Activated CD8-positive, alpha-beta memory T cell treated with anti-CD3 and anti-CD28 coated beads for 4 hours (primary cell): ENCODE measurements around the gene AFM.

ENCODE experiments used
- DNase-seq, 2 donors: peaks; one replicate each; pipeline ENCODE4 v3.0.0-alpha.2; 2020; ENCODE audit warnings: low read depth in 2 of 2

The AFM gene, protein sequence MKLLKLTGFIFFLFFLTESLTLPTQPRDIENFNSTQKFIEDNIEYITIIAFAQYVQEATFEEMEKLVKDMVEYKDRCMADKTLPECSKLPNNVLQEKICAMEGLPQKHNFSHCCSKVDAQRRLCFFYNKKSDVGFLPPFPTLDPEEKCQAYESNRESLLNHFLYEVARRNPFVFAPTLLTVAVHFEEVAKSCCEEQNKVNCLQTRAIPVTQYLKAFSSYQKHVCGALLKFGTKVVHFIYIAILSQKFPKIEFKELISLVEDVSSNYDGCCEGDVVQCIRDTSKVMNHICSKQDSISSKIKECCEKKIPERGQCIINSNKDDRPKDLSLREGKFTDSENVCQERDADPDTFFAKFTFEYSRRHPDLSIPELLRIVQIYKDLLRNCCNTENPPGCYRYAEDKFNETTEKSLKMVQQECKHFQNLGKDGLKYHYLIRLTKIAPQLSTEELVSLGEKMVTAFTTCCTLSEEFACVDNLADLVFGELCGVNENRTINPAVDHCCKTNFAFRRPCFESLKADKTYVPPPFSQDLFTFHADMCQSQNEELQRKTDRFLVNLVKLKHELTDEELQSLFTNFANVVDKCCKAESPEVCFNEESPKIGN

DNA sequence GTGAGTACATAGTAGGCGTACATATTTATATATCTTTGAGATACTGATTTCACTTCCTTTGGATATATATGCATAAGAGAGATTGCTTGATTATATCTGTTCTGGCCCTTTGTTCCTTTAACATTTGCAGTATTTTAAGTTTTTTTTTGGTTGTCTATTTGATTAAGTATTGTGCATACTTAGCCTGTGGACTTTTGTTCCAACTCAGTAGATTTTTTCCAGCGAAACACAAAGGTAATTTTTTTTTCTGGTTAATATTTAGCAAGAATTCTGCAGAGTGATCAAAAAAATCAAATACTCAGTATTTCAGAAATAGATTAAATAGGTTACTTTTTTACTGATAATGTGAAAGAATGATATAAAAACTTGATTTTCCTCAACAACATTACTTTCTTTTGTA lies at the start of gene AFM:
Gene AFM (plus strand): TSS at position 388 of the 400 bp plus-strand sequence. CDS start 31 bp downstream, outside the sequence.
- DNase-seq: no peak

DNA sequence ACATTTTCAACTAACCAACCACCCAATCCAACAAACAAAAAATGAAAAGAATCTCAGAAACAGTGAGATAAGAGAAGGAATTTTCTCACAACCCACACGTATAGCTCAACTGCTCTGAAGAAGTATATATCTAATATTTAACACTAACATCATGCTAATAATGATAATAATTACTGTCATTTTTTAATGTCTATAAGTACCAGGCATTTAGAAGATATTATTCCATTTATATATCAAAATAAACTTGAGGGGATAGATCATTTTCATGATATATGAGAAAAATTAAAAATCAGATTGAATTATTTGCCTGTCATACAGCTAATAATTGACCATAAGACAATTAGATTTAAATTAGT lies 49.8 kb upstream of the AFM start:
- no peak for DNase-seq

DNA sequence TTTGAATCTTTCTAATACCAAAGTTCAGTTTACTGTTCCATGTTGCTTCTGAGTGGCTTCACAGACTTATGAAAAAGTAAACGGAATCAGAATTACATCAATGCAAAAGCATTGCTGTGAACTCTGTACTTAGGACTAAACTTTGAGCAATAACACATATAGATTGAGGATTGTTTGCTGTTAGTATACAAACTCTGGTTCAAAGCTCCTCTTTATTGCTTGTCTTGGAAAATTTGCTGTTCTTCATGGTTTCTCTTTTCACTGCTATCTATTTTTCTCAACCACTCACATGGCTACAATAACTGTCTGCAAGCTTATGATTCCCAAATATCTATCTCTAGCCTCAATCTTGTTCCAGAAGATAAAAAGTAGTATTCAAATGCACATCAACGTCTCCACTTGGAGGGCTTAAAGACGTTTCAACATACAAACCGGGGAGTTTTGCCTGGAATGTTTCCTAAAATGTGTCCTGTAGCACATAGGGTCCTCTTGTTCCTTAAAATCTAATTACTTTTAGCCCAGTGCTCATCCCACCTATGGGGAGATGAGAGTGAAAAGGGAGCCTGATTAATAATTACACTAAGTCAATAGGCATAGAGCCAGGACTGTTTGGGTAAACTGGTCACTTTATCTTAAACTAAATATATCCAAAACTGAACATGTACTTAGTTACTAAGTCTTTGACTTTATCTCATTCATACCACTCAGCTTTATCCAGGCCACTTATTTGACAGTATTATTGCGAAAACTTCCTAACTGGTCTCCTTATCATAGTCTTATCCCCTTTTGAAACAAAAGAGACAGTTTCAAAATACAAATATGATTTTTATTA lies 49.2 kb upstream of the AFM start:
- DNase-seq: no peak

DNA sequence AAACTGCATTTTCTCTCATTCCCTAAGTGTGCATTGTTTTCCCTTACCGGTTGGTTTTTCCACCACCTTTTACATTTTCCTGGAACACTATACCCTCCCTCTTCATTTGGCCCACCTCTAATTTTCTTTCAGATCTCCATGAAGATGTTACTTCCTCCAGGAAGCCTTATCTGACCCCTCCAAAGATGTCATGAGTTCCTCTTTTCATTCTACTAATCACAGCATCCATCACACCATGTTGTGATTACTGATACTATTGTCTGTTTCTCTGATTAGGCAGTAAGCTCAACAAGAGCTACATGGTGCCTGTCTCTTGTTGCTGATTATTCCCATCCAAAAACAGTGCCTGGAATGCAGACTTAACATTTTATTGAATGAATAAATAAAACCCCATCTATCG lies 48.4 kb upstream of the AFM start:
- no peak for DNase-seq

DNA sequence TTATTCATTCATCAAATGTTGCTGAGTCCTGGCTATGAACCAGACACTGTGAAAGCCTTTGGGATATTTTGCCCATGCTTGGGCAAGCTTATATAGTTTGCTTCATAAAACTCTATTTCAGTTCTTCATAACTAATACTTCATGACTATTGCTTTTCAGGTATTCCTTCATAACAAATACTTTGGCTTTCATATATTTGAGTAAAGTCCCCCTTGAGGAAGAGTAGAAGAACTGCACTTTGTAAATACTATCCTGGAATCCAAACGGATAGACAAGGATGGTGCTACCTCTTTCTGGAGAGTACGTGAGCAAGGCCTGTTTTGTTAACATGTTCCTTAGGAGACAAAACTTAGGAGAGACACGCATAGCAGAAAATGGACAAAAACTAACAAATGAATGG lies 47.2 kb upstream of the AFM start:
- DNase-seq: no peak

DNA sequence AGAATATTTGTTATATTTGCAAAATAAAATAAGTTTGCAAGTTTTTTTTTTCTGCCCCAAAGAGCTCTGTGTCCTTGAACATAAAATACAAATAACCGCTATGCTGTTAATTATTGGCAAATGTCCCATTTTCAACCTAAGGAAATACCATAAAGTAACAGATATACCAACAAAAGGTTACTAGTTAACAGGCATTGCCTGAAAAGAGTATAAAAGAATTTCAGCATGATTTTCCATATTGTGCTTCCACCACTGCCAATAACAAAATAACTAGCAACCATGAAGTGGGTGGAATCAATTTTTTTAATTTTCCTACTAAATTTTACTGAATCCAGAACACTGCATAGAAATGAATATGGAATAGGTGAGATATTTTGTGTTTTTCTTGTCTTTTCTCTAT lies 45.6 kb upstream of the AFM start, which contains the start of gene AFP:
Gene AFP (plus strand): TSS at position 238 of the 400 bp plus-strand sequence. CDS start 42 bp downstream, at position 280.
- no peak for DNase-seq

DNA sequence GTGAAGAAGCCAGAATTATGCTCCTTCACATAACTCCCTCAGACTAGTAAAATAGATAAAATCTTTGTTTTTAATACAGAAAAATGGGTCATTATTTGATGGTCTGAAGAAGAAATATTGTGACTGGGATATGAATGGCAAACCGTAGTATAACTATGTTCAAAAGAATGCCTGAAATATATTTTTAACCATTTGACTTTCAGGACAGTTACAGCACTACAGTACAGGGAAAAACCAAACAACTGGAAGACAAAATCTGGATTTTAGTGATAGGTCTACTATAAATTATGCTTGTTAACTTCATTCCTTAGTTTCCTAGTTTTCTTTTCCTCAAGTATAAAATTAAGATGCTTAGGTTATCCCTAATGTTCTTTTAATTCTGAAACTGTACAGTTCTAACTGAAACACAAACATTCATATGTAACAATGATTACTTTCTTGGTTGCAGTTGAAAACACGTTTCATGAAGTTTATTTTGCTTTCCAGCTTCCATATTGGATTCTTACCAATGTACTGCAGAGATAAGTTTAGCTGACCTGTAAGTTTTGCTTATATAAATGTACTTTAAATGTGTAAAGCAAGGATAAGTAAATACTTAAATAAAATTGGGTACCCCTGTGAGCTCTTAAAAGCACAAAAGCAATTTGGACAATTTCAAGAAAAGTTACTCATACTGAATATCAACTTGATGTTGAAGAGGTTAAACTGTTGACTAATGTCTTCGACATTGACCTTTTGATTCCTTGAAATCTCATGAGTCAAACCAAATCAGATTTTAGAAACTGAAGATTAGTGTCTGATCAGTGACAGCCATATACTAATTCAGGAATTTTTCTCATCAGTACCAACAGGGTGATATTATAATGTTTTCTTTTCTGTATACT lies 44.6 kb upstream of the AFM start:
- no peak for DNase-seq

DNA sequence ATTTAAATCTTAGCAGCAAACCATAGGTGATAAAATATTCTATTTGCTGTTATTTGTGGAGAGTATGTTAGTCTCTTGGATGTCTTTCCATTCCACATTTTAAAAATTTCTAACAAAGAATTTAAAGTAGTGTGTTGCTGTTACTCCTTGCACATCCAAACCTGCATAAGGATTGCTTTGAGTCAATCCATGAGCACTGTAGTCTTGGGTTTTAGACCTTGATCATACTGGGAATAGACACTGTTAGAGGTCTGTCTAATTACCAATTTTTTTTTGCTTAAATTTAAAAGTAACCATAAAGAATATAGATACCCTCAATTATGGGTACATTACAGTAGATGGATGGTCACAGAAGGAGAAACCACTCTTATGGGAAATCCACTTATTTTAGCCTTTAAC lies 44.0 kb upstream of the AFM start:
- DNase-seq: no peak

DNA sequence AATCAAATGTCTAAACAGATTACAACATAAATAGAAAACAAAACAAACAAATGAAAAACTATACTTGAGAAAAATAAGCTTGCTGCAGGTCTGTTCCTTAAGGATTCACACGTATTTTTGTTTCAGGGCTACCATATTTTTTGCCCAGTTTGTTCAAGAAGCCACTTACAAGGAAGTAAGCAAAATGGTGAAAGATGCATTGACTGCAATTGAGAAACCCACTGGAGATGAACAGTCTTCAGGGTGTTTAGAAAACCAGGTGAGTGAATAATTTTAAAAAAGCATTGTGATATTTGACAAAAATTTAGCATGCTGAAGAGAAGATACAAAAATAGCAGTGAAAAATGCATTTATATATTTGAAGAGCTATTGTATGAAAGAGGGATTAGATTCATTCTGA lies 43.5 kb upstream of the AFM start:
- no peak for DNase-seq

DNA sequence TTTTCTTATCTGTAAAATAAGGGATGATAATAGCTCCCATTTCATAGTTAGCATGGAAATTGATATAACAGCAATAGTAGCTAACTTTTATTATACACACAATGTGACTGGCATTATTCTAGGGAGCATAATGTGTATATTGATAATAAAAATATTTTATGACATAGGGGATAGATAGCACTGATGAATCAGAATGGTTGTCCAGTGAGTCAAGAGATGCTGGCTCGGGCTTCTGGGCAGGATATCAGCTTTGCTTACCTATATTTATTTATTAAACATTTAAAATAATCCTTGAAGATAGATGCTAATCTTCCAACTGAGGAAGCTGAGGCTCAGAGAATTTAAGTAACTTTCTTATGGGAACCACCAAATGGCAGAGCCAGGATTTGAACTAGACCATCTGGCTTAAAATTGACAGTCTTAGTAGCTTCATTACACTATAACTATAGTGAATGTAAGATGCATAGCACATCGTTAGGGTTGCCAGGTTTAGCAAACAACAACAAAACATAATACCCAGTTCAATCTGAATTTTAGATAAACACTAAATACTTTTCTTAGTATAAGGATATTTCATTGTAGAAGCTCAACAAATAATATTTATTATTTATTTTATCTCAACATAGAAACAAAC lies 42.8 kb upstream of the AFM start:
- no peak for DNase-seq

DNA sequence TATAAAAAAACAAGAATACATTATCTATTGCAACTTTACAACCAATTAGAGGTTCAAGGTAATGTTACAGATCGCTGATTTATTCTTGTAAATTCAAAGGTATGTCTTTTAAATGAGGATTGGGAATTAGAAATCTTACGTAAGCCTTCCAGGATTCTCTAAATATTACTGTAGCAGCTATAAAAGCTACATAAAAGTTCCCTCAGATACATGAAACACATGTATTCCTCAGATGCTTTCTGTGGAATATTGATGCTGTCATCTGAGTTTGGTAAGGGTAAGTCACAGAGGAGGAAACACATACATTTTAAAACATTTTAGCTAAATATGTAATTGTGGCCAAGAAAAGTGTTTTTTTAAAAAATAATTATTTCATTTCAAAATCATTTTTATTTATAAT lies 42.1 kb upstream of the AFM start:
- no peak for DNase-seq

DNA sequence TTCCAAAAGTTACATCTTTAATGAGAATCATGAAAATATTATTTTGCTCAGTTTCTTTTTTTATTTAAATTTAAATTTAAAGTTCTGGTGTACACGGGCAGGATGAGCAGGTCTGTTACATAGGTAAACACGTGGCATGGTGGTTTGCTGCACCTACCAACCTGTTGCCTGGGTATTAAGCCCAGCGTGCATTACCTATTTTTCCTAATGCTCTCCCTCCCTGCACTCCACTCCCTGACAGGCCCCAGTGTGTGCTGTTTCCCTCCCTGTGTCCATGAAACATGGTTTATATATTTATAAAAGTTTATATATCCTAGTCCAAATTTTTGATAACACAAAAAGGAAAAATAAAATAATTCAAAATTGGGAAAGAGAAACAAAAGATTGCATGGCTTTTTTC lies 41.6 kb upstream of the AFM start:
- no peak for DNase-seq

DNA sequence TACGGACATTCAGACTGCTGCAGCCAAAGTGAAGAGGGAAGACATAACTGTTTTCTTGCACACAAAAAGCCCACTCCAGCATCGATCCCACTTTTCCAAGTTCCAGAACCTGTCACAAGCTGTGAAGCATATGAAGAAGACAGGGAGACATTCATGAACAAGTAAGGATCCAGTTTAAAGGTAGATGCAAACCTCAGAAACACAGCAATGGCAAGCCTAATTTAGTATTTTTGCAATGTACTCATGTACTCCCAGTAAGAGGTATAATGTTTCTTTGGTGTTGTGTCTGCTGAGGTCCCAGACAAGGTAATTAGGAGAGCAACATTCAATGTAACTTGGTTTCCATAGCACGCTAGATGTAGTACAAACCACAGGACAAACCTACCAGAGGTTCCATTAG lies 40.9 kb upstream of the AFM start:
- no peak for DNase-seq

DNA sequence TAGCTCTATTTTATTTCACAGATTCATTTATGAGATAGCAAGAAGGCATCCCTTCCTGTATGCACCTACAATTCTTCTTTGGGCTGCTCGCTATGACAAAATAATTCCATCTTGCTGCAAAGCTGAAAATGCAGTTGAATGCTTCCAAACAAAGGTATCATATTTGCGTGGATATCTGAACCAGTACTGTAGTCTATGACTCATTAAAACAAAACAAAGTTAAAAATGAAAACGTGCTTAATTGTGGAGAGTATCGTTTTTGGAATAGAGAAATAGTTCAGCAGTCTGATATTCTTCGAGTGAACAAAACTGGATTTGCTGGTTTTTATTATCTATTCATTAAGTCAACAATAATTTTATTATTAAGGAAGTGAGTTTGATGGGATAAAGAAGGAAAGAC lies 39.3 kb upstream of the AFM start:
- DNase-seq: no peak

DNA sequence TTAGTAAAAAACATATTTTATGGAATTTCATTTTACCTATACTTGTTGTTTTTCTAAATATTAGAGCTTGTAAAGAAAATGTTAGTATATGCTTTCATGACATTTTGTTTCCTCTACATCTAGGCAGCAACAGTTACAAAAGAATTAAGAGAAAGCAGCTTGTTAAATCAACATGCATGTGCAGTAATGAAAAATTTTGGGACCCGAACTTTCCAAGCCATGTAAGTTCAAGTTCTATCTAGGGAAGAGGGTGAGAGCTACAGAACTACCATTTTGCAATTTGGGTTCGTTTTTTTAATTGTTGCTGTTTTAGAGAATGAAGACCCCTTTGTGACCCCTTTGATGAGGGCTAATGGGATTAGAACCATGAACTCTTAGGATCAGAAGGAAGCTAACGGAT lies 38.3 kb upstream of the AFM start:
- no peak for DNase-seq

DNA sequence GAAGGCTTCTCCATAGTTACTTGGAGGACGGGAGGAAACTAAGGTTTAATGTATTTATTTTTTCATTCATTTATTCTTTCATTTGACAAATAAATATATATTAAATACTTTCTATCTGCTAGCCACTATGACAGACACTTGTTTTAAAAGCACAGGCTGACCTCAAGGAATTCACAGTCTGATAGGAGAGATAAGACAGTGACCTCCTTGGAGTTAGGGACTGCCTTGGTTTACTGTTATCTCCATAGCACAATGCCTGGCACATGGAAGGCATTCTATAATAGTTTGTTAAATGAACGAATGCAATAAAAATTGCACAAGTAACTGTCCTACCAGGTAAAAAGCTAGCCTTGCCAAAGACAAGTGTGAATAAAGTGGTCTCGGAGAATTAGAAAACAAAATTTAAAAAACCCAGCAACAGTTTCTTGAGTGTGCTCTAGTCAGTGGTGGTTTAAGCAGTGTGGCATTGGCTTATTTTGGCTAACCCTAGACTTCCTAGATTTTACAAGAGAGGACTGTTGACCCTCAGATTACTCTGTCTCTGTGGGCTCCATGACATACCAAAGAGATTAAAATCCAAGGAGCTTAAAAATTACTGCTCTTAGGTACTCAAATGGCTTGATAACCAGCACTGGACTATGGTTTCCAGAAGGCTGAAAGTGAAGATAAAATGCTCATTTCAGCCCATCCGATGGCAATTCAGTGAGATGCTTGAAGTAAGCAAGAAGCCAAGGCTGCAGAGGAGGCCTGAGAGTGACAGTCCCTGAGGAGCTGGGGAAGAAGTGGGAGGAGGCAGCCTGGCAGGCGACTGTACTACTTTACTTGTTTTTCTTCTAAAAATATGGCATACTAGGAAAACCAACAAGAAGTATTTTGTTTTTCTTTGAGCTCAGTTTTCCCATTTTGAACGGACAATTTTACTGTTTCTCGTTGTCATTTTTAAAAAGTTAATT lies 35.9 kb upstream of the AFM start:
- DNase-seq: no peak

DNA sequence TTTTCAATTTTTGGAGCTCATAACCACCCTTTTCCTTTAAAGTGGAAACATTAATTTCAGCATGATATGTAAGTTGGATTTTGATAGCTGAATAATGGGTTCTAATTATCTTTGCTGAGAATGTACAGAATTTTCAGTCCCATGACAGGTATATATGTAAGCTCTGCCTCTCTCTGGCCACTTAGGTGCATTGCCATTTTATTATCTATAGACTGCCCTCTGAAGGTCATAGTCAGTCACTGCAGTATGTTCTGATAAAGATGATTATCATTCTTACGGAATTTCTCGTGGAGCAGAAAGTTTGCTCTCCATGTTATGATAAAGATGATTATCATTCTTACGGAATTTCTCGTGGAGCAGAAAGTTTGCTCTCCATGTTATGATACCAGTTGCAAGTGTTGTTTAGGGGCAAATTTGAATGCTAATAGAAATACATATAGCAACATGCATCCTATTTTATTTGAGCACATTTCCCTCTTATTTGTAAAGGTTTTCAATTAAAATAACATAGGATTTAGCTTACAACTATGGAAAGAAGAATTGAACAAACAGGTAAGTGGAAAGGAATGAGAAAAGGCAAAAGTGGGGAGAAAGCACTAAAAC lies 35.1 kb upstream of the AFM start:
- DNase-seq: no peak

DNA sequence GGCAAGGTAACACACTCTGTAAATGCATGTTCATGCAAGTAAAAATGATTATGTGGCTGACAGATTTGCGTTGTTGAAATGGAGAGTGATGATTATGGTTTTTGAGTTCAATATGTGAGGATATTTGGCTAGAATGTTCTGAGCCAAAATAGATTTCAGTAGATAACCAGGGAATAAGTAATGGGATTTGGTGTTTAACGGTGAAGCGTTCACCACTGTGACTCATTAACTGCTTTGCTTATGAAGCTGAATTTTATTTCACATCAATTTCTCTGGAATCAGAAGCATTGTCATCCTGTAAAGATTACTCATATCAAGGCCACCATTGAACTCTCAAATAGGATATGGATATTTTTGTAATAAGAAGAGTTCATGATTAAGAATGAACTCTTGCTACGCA lies 33.9 kb upstream of the AFM start:
- no peak for DNase-seq

DNA sequence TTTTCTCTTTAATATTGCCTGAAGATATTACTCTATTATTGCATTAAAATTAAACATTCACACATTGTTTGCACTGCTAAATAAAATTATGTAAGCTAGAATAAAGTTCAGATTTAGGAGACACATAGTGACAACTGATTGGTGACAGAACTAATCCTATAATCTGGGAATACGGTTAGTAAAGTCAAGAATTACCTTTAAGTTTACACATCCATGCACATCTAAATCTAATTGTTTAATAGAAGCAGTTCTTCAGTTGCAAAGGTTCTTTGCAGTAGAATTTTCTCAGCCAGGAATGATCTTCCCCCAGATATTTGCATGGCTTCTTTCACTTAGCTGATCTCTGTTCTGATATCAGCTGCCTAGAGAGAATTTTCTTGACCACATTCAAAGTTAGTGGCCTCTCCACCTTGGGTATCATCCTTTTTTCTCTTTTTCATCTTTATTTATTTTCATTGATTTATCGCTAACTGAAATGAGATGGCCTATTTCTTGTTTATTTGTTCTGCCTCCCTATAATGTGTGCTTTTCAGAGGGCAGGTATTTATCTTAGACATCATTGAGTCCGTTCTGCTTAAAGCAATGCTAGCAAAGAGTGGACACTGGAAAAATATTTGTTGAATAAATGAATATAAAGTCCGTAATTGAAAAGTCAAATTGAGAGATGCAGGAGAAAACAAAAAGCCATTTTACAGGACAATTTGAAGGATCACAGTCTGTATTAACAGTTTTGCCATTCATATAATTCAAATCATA lies 32.9 kb upstream of the AFM start:
- DNase-seq: no peak
